Activated CD8-positive, alpha-beta memory T cell treated with anti-CD3 and anti-CD28 coated beads, Interleukin-2, amount 50 U/mL, for 1 hour (primary cell): ENCODE results near the gene PARN.
"Not testable (repeated sequence)": the region's sequence is repeated elsewhere in the genome, so short reads cannot be mapped to it uniquely, and the experiment has no call there.

Experiments used
- DNase-seq: peaks from one replicate; pipeline ENCODE4 v3.0.0-alpha.2; 2020; ENCODE audit errors: extremely low read depth

PARN gene

GRCh38 chr16:14437426-14437825 lies 192.6 kb downstream of the PARN start:
- DNase-seq: no peak

GRCh38 chr16:14436401-14436955 lies 193.6 kb downstream of the PARN start:
- peak; percentile 10 for DNase-seq

DNA sequence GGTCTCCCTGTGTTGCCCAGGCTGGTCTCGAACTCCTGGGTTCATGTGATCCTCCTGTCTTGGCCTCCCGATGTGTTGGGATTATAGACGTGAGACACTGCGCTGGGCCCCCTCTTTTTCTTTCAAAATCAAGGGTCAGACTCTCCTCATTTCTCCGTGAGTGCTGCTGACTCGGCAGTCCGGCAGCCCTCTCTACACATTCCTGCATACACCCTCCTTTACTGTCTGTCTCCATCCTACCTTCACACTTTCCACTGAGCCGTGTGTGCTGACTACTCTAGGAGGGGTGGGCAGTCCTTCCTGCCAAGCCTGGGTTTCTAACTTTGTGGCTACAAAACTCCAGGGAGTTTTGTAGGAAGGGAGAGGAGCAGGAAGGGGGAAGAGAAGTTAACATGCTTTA lies 195.2 kb downstream of the PARN start:
- DNase-seq: no peak

GRCh38 chr16:14428971-14429637 lies 201.0 kb downstream of the PARN start:
- not testable (repeated sequence) for DNase-seq

- no peak for DNase-seq
These were observed 202.0 kb downstream of the PARN start for GRCh38 chr16:14428043-14428442.

DNA sequence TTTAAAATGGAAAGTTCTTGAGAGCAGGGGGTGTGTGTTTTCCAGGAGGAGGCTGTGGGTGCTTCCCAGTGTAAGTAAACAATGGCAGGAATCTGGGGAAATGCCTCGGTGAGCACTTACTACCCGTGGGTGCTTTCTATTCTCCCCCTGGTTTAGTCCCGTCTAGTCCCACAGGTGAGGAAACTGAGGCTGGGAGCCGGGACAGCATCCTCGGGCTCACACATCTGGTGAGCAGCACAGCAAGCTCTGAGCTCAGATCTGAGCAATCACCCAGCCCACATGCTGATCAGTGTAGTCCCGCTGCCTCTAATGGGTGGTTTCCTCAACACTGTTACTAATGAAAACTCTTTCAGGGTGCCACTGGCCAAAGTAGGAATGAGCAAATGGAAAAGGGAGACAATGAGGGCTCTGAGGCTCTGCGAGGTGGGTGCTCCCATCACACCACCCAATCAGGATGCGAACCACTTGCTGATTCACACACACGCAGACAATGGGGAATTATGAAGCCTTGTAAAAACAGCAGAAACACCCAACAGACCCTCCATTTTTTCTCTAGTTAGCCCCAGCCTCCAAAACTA lies 202.6 kb downstream of the PARN start:
- DNase-seq: no peak

DNA sequence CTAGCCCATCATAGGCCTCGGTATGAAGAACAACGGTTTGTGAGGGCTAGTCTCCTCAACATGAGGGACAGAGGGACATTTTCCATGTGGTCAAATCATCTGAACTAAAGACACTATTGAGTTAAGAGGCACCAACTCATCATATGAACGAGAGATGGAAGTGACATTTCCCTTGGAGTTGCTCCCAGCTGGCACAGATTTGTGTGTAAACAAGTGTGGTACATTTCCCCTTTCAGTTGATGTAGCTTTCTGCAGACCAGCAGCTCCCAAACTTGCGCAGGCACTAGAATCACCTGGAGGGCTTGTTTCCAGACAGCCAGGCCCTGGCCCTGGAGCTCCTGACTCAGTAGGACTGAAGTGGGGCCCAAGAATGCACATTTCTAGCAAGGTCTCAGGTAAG lies 205.5 kb downstream of the PARN start:
- no peak for DNase-seq

DNA sequence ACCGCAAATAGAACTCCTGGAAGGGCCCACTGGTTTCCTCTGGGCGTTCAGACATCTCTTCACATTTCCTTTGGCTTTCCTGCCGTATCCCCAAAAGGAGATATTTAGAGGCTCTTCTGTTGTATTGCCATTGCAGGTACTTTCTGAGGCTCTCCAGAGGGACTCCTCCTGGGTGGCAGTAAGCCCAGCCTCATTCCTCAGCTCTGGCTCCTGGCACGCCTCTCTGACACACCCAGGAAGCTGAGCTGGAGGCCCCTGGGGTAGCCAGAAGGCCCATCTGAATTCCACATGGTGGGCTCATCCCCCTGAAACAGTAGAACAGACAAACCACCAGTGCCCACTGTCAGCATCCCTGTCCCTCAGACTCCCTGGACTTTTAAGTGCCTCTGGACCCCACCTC lies 206.7 kb downstream of the PARN start:
- no peak for DNase-seq

DNA sequence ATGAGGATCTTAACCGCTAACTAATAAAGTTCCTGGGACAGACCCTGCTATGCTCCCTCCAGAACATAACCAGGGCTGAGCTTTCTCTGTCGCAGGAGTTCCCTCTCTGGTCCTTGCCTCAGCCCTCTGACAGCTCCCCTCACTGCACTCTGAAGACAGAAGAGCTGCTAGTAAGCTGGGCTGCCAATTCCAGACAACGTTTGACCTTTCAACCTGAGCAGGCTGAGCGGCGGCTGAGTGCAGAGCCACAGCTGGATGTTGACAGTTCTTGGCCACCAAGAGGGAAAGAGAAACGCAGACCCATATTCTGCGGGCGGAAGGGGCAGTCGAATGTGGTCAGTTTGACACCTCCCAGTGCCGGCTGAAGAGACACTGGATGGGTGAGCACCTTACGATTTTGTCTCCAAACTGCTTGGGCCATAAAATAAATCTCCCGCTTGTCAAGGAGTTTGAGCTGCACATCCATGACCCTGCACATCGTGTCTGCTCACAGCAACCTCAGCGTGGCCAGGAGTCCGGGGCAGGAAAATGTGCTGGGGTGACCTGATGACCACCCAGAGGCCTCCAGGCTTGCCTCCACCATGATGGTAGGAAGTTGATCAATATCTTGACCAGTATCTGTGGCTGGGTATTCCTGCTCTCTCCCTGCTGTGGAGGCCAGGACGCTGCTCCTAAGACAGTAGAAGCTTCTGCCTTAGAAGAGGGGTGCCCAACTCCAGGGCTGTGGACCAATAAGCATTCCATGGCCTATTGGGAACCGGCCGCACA lies 209.2 kb downstream of the PARN start:
- DNase-seq: no peak

DNA sequence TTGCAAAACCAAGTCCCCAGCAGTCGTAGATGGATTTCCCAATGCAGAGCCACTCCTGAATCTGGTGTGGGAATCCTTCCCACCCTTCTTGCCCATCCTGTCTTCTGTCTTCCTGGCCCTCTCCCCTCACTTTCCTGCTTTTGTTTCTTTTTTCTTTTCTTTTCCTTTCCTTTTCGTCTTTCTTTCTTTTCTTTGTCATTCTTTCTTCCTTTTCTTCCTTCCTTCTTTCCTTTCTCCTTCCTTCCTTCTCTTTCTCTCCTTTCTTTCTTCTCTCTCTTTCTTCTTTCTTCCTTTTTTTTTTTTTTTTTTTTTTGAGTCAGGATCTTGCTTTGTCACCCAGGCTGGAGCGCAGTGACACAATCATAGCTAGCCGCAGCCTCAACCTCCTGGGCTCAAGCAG lies 209.8 kb downstream of the PARN start:
- not testable (repeated sequence) for DNase-seq

GRCh38 chr16:14419817-14420216 lies 210.2 kb downstream of the PARN start:
- DNase-seq: no peak

DNA sequence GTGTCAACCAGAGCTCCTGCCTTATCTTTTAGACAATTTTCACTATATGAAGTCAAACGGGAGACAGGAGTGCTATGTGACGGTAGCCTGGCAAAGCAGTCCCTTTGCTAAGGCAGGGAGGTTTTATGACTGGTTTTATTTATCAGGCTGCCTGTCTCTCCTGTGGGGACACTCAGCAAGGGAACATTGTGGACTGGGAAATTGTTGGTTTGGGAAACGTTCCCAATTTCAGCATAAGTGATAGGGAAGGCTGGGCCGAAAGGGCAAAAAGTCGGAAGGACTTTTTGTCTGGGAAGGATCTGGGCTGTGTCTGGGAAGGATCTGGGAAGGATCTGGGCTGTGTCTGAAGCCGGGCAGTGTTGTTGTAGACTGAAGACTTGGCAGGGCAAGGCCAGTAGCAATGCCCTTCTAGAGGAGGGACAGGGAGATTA lies 211.2 kb downstream of the PARN start:
- no peak for DNase-seq

DNA sequence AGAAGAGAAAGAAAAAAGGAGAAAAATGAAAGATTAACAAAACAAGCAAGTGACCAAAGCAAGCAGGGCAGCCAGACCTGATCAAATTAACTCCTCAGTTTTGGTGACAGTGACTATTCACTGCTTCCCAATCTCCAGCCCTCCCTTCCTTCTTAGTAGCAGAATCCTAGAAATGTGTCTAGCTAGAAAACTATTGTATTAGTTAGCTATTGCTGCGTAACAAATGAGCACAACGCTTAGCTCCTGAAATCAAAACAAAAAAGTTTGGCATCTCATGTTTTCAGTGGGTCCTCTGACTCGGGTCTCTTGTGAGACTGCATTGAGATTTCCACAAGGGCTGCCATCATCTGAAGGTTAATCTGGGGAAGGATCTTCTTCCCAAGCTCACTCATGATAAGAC lies 213.9 kb downstream of the PARN start:
- no peak for DNase-seq

- no peak for DNase-seq
These were observed 214.8 kb downstream of the PARN start for GRCh38 chr16:14415291-14415690.

GRCh38 chr16:14409563-14409962 lies 220.5 kb downstream of the PARN start:
- DNase-seq: no peak

DNA sequence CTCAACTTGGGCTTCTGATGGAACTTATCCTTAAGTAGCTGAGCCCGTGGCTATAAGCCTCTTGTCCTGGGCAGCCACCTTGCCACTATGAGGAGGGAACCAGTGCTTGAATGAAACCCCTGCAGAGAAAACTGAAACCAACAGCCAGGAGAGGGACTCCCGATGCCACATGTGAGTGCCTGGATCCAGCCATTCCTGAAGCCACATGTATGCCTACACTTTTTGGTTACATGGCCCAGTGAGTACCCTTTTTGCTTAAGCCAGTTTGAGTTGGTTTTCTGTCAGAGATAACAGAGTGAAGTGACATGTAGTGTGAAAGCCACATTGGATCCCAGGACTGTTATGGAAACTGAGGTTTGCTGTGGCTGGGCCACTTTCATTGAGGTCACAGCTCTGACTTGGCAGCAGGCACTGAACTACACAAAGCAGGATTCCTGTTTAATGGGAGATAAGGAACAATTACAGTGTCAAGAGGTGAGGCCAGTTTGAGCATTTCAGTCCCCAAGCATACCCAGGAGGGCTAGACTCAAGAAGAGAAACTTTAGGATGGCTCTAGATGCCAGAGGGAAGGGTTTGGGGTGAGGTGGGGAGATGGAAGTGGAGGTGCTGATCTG lies 222.2 kb downstream of the PARN start:
- DNase-seq: no peak

- no peak for DNase-seq
These were observed 224.2 kb downstream of the PARN start for GRCh38 chr16:14405611-14406537.

DNA sequence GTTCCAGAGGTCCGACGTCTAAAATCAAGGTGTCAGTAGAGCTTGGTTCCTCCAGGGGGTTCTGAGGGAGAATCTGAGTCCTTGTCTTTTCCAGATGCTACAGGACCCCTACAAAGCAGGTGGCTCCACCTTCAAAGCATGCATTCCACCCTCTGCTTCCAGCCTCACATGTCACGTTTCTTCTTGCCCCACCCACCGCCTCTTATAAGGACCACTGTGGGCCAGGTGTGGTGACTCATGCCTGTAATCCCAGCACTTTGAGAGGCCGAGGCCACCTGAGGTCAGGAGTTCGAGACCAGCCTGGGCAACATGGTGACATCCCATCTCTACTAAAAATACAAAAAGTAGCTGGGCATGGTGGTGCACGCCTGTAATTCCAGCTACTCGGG lies 227.1 kb downstream of the PARN start:
- not testable (repeated sequence) for DNase-seq

- DNase-seq: not testable (repeated sequence)
These were observed 227.7 kb downstream of the PARN start for GRCh38 chr16:14402114-14403000.

- not testable (repeated sequence) for DNase-seq
These were observed 228.4 kb downstream of the PARN start for GRCh38 chr16:14401711-14402061.
